Measurements from ENCODE around the gene MRPL12. TPM values are rescaled to one million over a fixed set of nuclear protein-coding genes. Genes with fewer than 3 reads are reported as not detected.

The MRPL12 gene
- total RNA-seq, 2 experiments from 2014 or later = 57.2 to 59.6 TPM

DNA sequence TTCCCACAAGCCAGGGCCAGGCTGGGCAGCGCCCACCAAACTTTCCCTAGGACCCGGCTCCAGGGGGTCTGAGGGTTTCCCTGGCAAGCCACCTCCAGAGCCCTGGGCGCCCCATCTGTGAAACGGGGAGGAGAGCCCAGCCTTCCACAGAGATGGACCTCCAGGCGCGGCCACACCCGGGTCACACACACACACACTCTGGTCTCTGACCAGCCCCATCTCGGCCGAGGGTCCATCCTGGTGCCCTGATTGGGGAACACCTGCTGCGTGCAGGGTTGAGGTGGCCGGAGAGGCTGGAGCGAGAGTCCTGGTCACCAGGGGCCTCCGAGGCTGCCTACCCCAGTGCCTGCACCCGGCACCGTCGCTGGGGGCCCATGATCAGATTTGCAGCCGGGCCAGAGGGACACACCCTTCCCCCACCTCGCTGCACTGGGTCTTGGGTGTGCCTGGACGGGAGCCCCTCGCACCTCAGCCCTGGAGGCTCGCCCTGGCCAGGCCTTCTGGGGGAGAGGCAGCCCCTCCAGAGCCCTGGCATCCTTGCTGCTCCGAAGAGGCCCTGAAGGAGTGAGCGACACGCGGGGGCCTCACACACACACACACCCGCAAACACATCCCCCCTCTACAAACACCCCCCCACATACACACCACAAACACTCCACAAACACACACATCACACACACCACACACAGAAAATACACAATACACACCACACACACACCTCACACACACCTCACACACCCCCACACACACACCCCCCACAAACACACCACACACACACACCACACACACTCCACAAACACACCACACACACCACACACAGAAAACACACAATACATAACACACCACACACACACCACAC lies 38.7 kb downstream of the MRPL12 start:
- ChIA-PET POLR2A (no interaction called here), CTCF (no interaction called here)
- H3K4me3 Mint-ChIP-seq = no peak overlapping the region
- H3K36me3 Mint-ChIP-seq (ENCODE audit: low read depth) = no peaks in the 10 kb centered on the region
- no peaks in the 10 kb centered on the region for H3K9me3 Mint-ChIP-seq
- DNase-seq = no peak
- no peaks in the 10 kb centered on the region for H3K4me1 Mint-ChIP-seq
- peaks cover 10% of the 10 kb centered on the region for H3K27me3 Mint-ChIP-seq
- H3K27ac Mint-ChIP-seq = no peak overlapping the region

Other genes with a start within 250 kb of the MRPL12 start
- gene ACTG1, start 190.6 kb upstream of the MRPL12 start, total RNA-seq = 1,000 to 10,000 TPM; 3,658 to 3,769 TPM
- gene FSCN2, start 175.0 kb upstream of the MRPL12 start, total RNA-seq = under 1 TPM; 0.43 to 0.50 TPM
- 10 to 100 TPM; 29.0 TPM for gene FAAP100, start 151.0 kb upstream of the MRPL12 start, total RNA-seq
- gene NPLOC4, start 66.3 kb upstream of the MRPL12 start, total RNA-seq = 10 to 100 TPM; 84.6 to 89.0 TPM
- gene TSPAN10, start 66.2 kb upstream of the MRPL12 start, total RNA-seq = under 1 TPM; 0.38 to 0.43 TPM
- 10 to 100 TPM; 10.0 to 10.9 TPM for gene PDE6G, start 46.8 kb upstream of the MRPL12 start, total RNA-seq
- gene OXLD1, start 36.8 kb upstream of the MRPL12 start, total RNA-seq = 10 to 100 TPM; 59.3 TPM
- 10 to 100 TPM; 28.8 to 33.3 TPM for gene CCDC137, start 36.6 kb upstream of the MRPL12 start, total RNA-seq
- 10 to 100 TPM; 17.5 to 17.8 TPM for gene ARL16, start 19.6 kb upstream of the MRPL12 start, total RNA-seq
- 100 to 1,000 TPM; 122 to 130 TPM for gene HGS, start 19.4 kb upstream of the MRPL12 start, total RNA-seq
- 10 to 100 TPM; 18.5 to 22.1 TPM for gene SLC25A10, start 8.9 kb downstream of the MRPL12 start, total RNA-seq
- gene GCGR, start 100.8 kb downstream of the MRPL12 start, total RNA-seq = not detected
- 10 to 100 TPM; 37.1 to 38.2 TPM for gene MCRIP1, start 129.9 kb downstream of the MRPL12 start, total RNA-seq
- gene PPP1R27, start 131.7 kb downstream of the MRPL12 start, total RNA-seq = not detected
- 100 to 1,000 TPM; 483 to 496 TPM for gene P4HB, start 157.2 kb downstream of the MRPL12 start, total RNA-seq
- 100 to 1,000 TPM; 636 to 661 TPM for gene ARHGDIA, start 168.0 kb downstream of the MRPL12 start, total RNA-seq
- 100 to 1,000 TPM; 159 to 160 TPM for gene ALYREF, start 188.2 kb downstream of the MRPL12 start, total RNA-seq
- gene ANAPC11, start 188.4 kb downstream of the MRPL12 start, total RNA-seq = 10 to 100 TPM; 95.9 to 98.4 TPM
- under 1 TPM in 1 of 2 experiments, not detected in 1; 0.38 TPM for gene NPB, start 198.9 kb downstream of the MRPL12 start, total RNA-seq
- 10 to 100 TPM; 41.6 to 44.4 TPM for gene PCYT2, start 208.0 kb downstream of the MRPL12 start, total RNA-seq
- gene SIRT7, start 214.8 kb downstream of the MRPL12 start, total RNA-seq = 10 to 100 TPM; 55.8 to 58.4 TPM
- 10 to 100 TPM; 35.2 to 36.5 TPM for gene MAFG, start 224.4 kb downstream of the MRPL12 start, total RNA-seq
- 10 to 100 TPM; 25.8 to 34.7 TPM for gene PYCR1, start 233.9 kb downstream of the MRPL12 start, total RNA-seq
- gene MYADML2, start 243.9 kb downstream of the MRPL12 start, total RNA-seq = not detected